ENCODE measurements around the gene GZMA.

The GZMA gene

DNA sequence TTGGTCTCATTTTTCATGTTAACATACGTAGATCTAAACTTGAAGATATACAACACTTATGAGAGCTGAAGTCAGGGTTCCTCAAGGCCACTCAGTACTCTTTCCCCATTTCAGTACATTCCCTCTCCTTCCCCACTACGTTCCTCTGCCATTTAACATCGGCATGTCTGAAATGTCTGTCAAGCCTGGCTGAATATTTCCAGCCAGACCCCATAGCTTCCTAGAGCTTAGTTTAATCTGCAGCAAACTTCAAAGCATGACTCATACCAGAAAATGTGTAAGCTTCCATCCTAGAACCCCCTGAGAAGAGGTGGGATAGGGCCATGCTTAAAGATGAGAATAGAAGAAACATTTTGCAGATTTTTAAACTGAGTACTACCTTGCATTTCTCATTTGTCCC lies 6.2 kb downstream of the GZMA start:
- no peak for DNase-seq (ENCODE audit: low read depth in 2 of 2)
- TF ChIP-seq, protein P1, sequence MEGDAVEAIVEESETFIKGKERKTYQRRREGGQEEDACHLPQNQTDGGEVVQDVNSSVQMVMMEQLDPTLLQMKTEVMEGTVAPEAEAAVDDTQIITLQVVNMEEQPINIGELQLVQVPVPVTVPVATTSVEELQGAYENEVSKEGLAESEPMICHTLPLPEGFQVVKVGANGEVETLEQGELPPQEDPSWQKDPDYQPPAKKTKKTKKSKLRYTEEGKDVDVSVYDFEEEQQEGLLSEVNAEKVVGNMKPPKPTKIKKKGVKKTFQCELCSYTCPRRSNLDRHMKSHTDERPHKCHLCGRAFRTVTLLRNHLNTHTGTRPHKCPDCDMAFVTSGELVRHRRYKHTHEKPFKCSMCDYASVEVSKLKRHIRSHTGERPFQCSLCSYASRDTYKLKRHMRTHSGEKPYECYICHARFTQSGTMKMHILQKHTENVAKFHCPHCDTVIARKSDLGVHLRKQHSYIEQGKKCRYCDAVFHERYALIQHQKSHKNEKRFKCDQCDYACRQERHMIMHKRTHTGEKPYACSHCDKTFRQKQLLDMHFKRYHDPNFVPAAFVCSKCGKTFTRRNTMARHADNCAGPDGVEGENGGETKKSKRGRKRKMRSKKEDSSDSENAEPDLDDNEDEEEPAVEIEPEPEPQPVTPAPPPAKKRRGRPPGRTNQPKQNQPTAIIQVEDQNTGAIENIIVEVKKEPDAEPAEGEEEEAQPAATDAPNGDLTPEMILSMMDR (IDR thresholded peaks at IDR 0.05; ENCODE audit: low read depth, low read length): no peak
- H3K4me3 ChIP-seq (replicated peaks in 1 of 2; ENCODE audit: low read depth in 2 of 2, low read length in 2 of 2): no peak overlapping the region

DNA sequence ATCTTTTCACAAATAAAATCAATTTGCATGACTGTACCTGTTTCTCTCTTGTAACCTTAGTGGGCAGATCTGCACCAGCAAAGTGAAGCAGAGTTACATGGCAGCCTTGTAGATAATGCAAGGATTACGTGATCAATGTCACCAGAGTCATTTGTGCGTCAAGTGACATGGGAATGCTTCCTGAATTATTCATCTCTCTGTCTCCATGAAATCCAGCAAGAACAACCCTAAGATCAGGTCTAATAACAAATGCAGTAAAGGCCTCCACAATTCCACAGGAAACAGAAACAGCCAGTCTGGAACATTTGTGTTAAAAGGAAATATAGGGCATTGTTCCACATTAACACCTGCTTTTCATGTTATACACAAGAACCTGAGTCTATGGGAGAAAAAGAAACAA lies 7.8 kb downstream of the GZMA start:
- TF ChIP-seq, protein P1 (IDR thresholded peaks at IDR 0.05; ENCODE audit: low read depth, low read length): no peak
- H3K4me3 ChIP-seq (replicated peaks in 1 of 2; ENCODE audit: low read depth in 2 of 2, low read length in 2 of 2): no peak overlapping the region
- no peak for DNase-seq (ENCODE audit: low read depth in 2 of 2)

DNA sequence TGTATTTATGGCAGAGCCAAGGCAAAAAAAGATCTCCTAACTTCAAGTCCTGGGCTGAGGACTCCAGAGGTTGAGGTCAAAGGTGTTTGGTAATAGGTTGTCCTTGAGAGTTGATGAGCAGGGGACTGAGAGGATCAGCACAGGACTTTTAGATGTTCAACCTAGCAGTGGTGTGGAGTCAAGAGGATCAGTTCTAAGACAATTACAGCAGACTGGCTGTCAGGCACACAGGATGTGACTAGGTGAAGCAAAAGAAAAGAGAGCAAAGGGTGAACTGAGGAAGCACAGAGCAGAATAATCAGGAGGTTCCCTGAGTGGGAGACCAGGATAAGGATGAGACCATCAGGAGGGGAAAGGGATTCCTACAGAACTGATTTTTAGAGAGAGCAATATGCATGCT lies 10.9 kb downstream of the GZMA start:
- TF ChIP-seq, protein P1 (IDR thresholded peaks at IDR 0.05; ENCODE audit: low read depth, low read length): no peak
- DNase-seq (ENCODE audit: low read depth in 2 of 2): no peak
- no peak overlapping the region for H3K4me3 ChIP-seq (replicated peaks in 1 of 2; ENCODE audit: low read depth in 2 of 2, low read length in 2 of 2)

DNA sequence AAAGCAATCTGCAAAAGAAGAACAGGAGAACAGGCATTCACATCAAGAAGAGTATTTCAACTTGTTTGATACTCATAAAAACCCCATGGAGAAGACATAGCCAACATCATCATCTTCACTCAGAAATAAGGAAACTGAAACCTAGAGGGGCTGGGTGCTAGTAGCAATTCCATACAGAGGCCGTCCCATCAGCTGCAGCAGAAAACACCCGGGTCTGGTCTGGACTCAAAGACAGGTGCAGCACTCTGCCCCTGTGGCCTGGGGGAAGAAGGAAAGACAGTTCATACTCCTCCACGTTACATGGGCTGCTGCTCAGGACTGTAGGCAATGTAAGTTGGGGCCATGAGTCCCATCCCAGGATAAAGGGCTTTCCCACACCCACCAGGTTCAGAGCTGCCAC lies 11.6 kb downstream of the GZMA start:
- DNase-seq (ENCODE audit: low read depth in 2 of 2): no peak
- H3K4me3 ChIP-seq (replicated peaks in 1 of 2; ENCODE audit: low read depth in 2 of 2, low read length in 2 of 2): no peak overlapping the region
- TF ChIP-seq, protein P1 (IDR thresholded peaks at IDR 0.05; ENCODE audit: low read depth, low read length): no peak

DNA sequence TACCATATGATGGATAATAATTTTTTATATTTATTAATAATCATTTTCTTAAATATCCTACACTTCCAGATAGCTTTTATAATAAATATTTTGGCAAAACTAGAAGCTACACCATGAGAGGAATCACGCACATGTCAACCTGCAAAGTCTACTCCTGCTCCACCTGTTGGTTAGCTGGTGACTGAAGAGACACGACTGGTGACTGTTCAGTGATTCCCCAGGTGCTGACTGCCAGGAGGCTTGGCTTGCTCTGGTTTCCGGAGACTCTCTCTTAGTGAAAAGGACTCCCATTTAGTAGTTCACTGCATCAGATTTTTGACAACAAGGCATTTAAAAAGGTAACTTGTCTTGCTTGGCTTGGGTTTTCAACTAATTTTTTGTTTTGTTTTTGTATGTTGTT lies 20.9 kb downstream of the GZMA start:
- H3K4me3 ChIP-seq (replicated peaks in 1 of 2; ENCODE audit: low read depth in 2 of 2, low read length in 2 of 2): no peak overlapping the region
- TF ChIP-seq, protein P1 (IDR thresholded peaks at IDR 0.05; ENCODE audit: low read depth, low read length): no peak
- no peak for DNase-seq (ENCODE audit: low read depth in 2 of 2)

DNA sequence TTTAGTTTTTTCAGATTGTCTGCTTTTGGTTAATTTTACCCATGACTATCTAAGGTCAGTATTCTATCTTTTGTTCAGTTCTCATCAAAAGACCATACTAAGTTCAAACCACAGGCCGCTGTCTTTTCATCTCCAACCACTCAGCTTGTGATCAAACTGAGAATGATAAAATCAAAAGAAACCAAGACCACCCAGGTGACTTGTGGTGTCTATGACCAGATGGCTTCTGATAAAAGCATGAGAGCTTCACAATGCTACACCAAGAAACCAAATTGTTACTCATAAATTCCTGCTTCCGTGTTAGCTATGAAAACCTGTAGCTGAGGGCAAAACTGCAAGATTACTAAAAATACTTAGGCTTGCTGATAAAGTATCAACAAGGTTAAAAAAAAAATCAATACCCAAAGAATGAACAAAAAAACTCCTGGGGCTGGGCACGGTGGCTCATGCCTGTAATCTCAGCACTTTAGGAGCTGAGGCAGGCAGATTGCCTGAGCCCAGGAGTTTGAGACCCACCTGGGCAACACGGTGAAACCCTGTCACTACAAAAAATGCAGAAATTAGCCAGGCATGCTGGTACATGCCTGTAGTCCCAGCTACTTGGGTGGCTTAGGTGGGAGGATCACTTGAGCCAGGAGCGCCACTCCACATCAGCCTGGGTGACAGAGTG lies 31.7 kb downstream of the GZMA start:
- no peak overlapping the region for H3K4me3 ChIP-seq (replicated peaks in 1 of 2; ENCODE audit: low read depth in 2 of 2, low read length in 2 of 2)
- TF ChIP-seq, protein P1 (IDR thresholded peaks at IDR 0.05; ENCODE audit: low read depth, low read length): no peak
- DNase-seq (ENCODE audit: low read depth in 2 of 2): no peak

DNA sequence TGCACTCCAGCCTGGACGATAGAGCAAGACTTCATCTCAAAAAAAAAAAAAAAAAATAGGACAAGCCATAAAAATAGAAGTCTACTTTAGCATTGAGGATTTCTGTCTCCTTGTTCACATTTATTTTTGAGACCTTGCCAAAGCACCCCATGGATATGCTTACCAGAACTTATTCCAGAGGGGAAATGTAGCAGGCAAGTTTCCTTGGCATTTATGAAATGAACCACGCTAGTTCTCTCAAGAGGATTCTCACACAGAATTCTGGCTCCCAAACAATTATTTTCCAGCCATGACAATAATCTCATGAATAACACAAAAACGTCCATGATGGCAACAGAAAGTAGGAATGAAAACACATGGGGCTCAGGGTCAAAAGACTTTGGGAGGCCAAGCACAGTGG lies 34.1 kb downstream of the GZMA start:
- TF ChIP-seq, protein P1 (IDR thresholded peaks at IDR 0.05; ENCODE audit: low read depth, low read length): no peak
- no peak overlapping the region for H3K4me3 ChIP-seq (replicated peaks in 1 of 2; ENCODE audit: low read depth in 2 of 2, low read length in 2 of 2)
- DNase-seq (ENCODE audit: low read depth in 2 of 2): no peak
